Measurements from ENCODE around the gene PPIA. TPM values are rescaled to one million over a fixed set of nuclear protein-coding genes. Genes with fewer than 3 reads are reported as not detected.
A peak's percentile ranks its signal among the peaks of the same experiment; 100 is the strongest.

PPIA gene
- total RNA-seq, 1 experiment from 2014 or later = 2,409 TPM

GRCh38 chr7:44755698-44756627 is 40.5 kb upstream of the PPIA start:
- no peak for TF ChIP-seq CTCF (conservative IDR thresholded peaks at IDR 0.05)
- peak overlapping the region in 1 of 3 experiments; percentile 28; a peak in 1 of 7 replicates for H3K27ac Mint-ChIP-seq
- Histone ChIP-seq H3K23ac (ENCODE audit: insufficient read length, low read depth, low read length) (no peak overlapping the region), H3K4me2 (ENCODE audit: insufficient read depth, insufficient read length, low read length) (no peak overlapping the region), H2BK5ac (ENCODE audit: insufficient read length, low read length) (no peak overlapping the region), H3K79me1 (ENCODE audit: insufficient read depth, low read depth, low read length, poor library complexity, severe bottlenecking) (no peaks in the 10 kb centered on the region), H3K23me2 (ENCODE audit: insufficient read length, low read depth, low read length, poor library complexity, severe bottlenecking) (no peaks in the 10 kb centered on the region), H3K56ac (ENCODE audit: insufficient read length, low read depth, low read length) (no peak overlapping the region), H2BK20ac (ENCODE audit: low read depth, low read length, poor library complexity, severe bottlenecking) (no peak overlapping the region), H3K4me1 (ENCODE audit: insufficient read depth, low read length) (no peaks in the 10 kb centered on the region), H3T11ph (ENCODE audit: low read length) (no peak overlapping the region), H4K91ac (ENCODE audit: insufficient read length, low read depth, low read length) (no peak overlapping the region), H4K8ac (replicated peaks; ENCODE audit: insufficient read length, low read depth, low read length) (no peak overlapping the region), H3K4ac (ENCODE audit: low read depth, low read length) (no peak overlapping the region), H2BK12ac (ENCODE audit: insufficient read length, low read depth, low read length) (no peak overlapping the region), H2AK5ac (ENCODE audit: insufficient read length, low read length) (no peak overlapping the region), H3K18ac (ENCODE audit: insufficient read length, low read depth, low read length) (no peak overlapping the region), H3K14ac (ENCODE audit: insufficient read depth, low read length) (peak overlapping the region; percentile 16; the same call in 1 of the 2 replicates), H3K79me2 (ENCODE audit: insufficient read depth, low read length) (no peaks in the 10 kb centered on the region; the same call in 1 of the 2 replicates), H4K20me1 (ENCODE audit: control insufficient read depth, insufficient read depth, insufficient read length) (no peaks in the 10 kb centered on the region), H3K27me3 (ENCODE audit: insufficient read depth, low read length) (no peaks in the 10 kb centered on the region), H2AFZ (ENCODE audit: low read length) (no peak overlapping the region), H4K5ac (ENCODE audit: insufficient read length, low read depth, low read length) (no peak overlapping the region), H3K27ac (ENCODE audit: insufficient read length, low read depth, low read length) (no peak overlapping the region), H3K9ac (ENCODE audit: extremely low read depth, insufficient read length, low read length) (no peak overlapping the region), H2BK120ac (ENCODE audit: low read depth, low read length, poor library complexity, severe bottlenecking) (no peak overlapping the region), H3K9me3 (ENCODE audit: control insufficient read depth, low read depth, low read length) (no peaks in the 10 kb centered on the region), H2BK15ac (ENCODE audit: low read depth, low read length) (no peak overlapping the region)
- no peaks in the 10 kb centered on the region for H3K27me3 Mint-ChIP-seq (ENCODE audit: low read depth)
- peaks cover 5 to 31% (median 25%) of the 10 kb centered on the region in 3 experiments; a peak in 6 of 7 replicates for H3K36me3 Mint-ChIP-seq (ENCODE audit: insufficient read depth in 1 of 3, low read depth in 3 of 3)
- H3K4me3 Mint-ChIP-seq = no peak overlapping the region
- no CpG with 5 or more reads among the region's 17 CpGs for WGBS (ENCODE audit: extremely low coverage, insufficient read length, low lambda C conversion rate)
- no peak for DNase-seq
- H3K9me3 Mint-ChIP-seq = no peaks in the 10 kb centered on the region
- peaks cover 6% of the 10 kb centered on the region in 2 experiments; a peak in 2 of 4 replicates for H3K4me1 Mint-ChIP-seq

Data from H9 (cell line).